GM18508 (cell line): ENCODE data around the gene GPSM1.

ENCODE experiments used
- ATAC-seq: cut with Tn5 transposase; IDR thresholded peaks from one replicate; pipeline ENCODE4 v1.9.1; 2021; ENCODE audit warnings: moderate number of reproducible peaks; ENCODE audit not compliant: insufficient read depth, unreplicated experiment

GPSM1 gene

DNA sequence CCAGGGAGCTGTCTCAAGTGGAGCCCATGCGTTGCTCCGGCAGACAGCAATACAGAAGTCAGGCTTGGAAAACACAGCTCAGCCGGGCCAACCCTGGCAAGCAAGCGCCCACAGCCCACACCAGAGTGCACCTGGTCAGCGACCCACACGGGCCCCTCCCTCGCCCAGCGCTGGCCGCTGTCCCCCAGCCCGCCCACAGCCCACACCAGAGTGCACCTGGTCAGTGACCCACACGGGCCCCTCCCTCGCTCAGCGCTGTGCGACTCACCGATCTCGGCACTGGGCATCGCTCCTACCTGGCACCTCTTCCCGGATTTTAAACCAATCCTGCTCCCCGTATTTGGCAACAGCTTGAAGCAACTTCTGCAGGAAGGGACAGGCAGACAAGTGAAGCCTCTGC is 59.9 kb downstream of the GPSM1 start:
- no peak for ATAC-seq

DNA sequence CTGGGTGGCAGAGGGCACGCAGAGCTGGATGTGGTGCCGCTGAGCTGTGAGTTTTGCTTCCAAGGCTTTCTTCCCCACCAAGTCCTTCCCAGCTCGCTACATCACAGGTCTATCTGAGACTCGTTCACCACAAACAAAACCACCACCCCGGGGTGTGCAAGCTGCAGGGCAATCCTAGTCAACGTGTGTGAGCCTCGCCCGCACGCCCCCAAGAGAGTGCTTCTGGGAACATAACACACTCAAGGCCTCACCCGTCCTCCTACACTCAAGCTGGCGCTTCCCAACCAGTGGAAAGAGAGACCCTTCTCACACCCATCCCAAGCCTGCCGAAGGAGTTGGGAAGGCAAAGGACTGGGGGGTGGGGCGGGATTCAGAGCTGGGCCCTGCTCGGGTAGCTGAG is 62.1 kb downstream of the GPSM1 start:
- ATAC-seq, result no peak

DNA sequence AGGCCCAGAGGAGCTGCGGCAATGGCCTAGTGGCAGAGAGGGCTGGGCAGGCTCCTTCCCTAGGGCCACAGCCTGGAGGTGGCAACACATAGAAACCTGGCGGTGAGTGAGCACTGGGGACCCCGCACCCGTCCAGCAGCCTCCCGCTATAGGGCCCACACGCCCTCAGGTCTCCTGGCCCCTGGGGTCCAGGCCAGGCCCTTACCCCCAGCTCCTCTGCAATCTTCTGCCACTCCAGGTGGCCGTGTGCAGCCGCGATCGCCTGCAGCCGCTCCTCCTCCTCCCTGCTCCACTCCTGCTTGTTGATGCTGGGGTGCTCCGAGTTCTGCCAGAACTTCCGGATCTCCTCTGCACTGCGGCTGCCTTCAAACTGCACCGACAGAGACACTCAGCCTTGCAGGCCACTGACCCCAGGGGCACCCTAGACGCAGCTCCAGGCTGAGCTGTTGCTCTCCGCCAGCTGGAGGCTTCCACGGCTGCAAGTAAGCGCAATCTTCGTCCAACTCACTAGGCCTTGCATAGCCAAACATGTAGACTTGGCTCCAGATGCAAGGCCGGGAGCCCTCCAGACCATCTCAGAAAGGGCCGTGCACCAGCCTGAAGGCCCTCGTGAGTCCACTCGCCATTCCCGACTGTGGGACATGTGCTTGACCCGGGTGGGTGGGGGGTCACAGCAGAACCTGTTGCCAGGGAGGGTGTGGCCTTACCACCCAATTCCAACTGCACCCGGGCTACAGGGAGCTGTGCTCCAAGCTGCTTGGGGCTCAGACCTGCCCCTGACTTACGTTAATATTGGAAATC is 64.6 kb downstream of the GPSM1 start:
- no peak for ATAC-seq

DNA sequence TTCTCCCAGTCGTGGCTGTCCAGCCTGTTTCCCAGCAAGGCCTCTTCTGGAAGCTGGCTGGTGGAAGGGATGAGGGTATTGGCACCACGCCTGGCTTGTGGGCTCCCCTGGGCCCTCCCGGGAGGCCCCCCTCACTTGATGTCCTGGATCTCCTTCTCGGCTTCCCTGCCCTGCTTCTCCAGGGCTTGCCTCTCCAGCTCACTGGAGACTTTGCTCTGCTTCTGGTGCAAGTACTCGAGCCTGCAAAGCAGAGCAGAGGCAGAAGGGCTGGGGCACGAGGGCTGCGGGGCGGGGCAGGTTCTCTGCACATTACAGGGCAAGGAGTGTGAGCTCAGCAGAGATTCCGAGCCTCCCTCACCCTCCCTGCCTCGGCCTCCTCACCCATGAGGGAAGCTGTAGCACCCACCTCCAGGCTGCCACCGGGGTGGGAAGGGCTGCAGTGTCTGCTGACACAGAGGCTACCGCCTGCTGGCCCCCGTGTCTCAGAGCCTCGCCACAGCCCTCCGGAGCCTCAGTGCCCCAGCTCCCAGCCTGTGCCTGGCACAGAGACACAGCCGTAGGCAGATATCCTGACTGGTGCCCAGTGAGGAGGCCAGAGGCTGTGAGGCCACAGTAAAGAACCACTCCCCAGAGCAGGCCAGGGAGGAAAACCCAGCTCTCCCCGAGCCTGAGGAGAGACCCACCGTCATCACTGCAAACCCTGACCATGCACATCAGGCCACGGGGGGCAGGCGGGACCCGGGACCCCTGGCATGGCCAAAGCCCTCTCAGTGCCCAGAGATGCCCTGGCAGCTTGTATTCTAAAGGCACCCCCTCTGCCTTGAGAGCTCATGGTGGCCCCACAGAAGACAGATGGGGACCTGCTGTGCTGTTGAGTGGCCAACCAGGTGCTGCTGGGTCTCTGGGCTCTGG is 65.5 kb downstream of the GPSM1 start:
- no peak for ATAC-seq

DNA sequence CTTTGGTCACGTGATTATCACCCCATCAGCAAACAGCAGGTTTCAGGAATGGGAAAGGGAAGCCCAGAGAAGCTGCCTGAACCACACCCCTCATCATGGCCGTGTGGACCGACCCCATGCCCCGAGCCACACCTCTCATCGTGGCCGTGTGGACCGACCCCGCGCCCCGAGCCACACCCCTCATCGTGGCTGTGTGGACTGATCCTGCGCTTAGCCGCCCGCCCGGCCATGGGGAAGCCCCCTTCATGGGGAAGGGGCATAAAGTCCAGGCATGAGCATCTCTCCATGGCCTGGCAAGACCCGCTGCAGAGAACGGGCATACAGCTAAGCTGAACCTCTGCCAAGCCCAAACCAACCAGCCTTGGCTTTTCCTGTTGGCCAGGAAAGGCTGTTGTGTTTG is 66.2 kb downstream of the GPSM1 start:
- ATAC-seq, result no peak

DNA sequence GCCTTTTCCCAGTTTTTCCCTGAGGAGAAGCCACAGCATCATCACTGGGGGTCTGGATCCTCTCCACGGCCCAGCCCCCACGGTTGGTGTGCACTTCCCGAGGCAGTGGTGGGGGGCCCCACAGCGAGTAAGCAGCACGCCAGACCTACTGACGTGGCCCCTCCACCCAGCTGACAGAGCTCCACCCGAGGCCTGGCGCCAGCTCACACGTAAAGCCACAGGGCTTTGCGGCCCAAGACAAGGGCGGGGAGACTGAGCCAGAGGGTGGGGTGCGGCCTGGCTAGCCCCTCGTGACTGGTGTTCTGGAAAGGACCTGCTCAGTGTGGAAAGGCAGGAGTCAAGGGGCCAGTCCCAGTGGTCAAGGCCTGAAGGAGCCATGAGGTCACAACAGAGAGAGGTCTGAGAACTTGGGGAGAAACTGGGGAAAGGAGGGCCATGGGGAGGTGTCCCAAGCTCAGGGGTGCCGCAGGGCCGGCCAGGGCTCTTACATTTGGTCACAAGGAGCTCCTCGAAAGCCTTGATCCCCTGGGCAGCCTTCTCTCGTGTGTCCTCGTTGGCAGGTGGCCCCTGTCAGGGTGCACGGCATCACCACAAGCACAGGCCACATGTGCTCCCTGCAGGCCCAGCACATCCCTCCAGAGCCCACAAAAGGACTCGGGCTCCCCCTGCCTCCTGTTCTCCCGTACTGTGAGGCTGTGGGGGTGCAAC is 67.1 kb downstream of the GPSM1 start:
- no peak for ATAC-seq

DNA sequence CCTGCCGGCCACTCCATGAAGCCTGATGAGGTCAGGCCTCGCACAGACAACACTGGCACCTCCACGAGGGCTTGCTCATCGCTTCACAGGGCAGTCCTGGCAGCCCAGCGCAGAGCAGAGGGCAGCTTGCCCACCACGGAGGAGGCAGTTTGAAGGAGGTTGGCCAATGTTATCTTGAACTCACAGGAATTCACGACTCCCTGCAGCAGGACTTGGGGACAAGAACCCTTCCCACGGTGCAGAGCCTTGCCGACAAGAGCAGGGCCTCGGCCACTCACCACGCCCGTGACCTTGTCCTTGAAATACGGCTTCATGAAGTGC is 67.6 kb downstream of the GPSM1 start:
- no peak for ATAC-seq

DNA sequence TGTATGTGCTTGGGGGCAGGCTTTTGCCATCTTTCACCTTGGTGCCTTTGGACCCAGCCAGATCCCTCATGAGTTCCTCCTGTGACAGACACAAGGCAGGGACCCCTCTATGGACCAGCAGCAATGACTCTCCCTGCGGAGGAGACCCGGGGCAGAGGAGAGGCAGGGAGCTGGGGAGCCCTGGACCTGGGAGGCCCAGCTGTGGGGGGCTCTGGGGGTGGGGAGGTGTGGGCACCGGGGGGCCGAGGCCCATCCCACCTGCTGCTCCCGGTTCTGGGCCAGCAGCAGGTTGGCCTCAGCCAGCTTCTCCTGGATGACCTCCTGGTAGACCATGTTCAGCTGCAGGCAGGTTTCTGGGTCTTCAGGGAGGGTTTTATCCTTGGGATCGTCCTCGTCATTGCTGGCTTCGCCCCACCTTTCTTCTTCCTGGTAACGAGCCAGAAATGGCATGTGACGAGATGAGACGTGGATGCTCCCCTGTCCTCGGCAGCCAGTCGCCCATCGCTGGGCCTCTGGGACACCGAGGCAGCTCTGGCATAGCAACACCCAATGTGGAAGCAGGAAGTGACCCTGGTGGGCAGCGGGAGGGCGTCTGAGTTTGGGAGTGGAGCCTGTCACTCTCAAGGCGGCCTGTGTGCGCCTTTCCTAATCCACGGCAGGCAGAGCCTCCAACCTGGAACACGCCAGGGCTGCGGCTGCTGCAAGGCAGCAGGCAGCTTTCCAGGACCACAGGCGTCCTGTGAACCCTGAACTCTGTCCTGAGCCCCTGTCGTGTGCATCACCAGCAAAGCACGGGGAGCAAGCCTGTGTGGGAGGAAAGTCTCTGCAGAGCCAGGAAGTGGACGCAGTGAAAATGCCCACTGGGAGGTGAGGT is 68.2 kb downstream of the GPSM1 start:
- ATAC-seq, result no peak

DNA sequence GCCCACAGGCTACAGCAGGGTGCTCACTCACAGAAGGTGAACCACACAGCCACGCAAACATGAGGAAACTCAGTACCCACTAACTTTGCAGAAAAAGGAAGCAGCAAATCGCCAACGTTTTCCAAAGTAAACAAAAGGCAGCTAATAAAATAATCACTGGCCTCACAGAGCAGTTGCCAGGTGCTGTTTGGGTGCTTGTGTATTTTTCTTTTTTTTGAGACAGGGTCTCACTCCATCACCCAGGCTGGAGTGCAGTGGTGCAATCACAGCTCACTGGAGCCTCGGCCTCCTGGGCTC is 68.8 kb downstream of the GPSM1 start:
- ATAC-seq, result no peak

DNA sequence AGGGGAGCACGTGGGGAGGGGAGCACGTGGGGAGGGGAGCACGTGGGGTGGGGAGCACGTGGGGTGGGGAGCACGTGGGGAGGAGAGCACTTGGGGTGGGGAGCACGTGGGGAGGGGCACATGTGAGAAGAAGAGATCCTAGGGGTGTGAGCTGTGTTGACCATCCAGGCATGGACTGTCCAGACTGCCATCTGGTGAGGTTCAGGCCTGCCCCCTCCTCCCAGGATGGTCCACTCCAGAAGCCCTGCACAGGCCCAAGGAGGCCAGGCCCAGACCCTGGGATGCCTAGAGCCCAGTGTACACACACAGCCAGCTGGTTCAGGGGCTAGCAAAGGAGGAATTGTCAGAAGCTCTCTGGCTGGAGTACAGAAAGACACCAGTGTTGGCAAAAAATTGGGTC is 70.3 kb downstream of the GPSM1 start:
- no peak for ATAC-seq

DNA sequence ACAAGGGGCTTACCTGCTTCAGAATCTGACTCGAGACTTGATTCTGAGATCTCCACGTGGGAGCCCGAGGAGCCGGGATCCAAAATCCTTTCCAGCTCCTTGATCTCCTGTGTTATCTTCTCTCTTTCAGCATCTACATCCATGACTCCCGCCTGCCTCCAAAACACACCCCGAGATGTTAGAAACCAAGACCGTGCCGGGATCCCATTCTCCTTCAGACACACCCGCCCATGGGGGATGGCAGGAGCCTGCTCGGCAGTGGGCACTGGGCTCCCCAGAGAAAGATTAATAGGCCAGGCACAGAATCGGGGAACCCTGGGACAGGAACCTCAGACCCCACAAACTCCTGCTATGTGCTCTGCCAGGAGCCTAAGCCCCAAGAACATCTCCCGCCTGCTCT is 70.9 kb downstream of the GPSM1 start:
- ATAC-seq, result no peak

DNA sequence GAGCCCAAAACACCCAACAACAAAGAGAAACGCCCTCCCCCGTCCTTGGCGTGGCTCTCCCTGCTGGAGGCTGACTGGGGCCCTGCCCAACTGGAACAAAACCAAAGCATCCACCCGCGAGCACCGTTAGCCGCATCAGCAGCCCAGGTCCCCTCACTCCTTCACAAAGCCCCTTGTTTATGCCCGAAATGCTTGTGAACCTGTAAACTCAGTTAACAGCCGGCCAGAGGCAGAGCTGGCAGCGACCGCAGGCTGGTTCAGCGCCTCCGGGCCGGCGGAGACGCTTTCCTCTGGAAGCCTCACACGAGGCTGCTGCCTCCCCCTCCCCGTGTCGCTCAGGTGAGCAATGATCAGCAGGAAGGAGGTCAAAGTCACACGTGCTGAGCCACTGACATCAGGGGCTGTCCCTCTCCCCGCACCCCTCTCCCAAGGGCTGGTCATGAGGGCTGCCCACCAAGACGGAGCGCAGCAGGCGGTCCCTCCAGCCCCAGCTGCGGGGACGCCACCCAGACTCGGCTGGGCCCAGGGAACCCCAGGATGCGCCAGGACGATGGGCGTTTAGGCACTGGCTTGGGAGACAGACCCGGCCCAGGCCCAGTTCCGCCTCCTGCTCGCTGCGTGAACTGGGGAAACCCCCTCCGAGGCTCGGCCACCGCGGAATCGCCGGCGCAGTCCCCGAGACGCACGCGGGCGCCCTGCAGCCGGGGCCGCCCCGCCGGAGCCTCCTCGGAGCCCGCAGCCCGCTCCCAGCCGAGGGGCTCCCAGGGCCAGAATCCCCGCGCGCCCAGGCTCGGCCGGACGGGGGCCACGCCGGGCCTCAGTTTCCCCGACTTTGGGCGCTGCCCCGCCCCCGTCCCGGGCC is 72.1 kb downstream of the GPSM1 start:
- ATAC-seq, result no peak

DNA sequence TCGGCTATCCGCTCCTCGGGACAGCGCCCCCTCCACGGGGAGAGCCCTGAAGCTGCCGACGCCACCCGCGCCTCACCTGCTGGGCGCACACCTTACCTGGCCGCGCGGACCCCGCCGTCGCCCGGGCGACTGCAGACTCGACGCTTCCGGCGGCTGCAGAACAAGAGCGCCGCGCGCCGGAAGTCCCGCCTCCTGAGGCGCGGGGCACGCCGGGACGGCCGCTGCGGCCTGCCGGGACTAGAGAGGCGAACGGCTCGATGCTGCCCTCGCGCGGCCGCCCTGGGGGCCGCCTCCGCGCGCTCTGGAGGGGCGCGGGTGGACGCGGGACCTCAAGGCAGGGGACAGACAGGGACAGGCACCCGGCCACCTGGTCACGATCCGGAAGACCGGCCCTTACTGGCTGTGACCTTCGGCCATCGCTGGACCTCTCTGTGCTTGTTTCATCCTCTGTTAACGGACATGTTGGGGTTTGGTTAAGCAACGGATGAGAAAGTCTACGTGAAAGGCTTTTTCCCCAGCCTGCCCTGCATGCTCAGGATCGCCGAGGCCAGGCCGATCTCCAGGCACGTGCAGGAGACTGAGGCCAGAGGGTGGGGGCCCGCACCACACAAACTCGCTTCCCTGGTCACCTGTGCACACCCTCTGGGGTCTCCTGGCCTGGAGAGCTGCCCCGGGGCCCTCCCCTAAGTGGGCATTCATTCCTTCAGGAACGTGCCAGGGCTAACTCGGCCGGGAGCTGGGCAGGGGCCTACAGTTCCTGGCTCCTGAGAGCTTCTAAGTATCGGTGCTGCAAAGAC is 72.9 kb downstream of the GPSM1 start, which contains the start of gene SNAPC4:
Gene SNAPC4, minus strand, starts transcription at position 133 of the 797 bp plus-strand sequence. CDS start 1,742 bp downstream, outside the sequence.
- ATAC-seq, result no peak

DNA sequence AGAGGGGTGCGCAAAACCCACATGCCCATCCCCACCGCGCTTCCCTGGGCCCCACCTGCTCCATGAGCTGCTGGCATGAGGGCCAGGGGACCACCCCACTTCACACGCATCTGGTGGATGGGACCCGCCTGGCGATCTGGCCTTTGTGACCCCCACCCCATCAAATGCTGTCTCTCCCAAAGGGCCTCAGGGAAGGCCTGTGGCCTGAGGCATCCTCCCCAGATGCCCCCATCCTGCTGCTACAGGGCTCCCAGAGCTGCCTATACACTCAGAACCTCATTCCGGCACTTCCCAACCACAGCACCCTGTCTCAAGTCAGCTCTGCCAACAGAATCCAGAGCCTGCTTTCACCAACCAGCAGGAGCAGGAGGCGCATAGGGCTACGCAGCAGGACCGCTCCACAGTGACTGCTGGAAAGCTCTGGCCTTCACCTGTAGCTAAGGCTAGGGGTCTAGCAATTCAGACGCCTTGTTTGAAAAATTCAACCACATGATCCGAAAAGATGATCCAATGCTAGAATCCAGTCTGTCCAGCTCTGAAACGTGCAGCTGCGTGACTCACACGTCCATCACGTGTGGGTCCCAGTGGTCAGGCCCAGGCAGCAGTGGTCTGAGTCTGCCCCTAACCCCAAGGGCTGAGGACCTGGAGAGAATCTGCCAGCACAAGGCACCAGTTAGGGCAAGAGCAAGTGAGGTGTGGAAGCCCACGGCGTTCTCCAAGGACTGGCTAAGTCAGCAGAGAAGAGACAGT is 74.0 kb downstream of the GPSM1 start:
- ATAC-seq, result no peak

DNA sequence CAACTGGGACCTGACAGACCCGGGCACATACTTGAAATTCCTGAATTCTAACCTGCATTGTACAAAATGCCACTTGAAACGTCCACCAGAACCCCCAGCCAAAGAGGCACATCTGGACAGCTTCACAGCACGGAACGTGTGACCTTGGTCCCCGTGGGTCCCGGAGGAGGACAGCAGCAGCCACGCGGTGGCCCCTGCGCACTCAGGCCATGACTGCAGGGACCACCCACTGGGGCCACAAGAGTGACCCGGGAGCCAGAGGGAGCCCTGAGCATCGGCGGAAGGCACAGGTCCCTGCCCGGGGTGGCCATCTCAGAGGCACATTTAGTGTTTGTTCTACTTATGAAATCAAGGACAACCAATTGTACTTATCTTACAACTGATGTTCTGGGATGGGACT is 74.7 kb downstream of the GPSM1 start:
- no peak for ATAC-seq

DNA sequence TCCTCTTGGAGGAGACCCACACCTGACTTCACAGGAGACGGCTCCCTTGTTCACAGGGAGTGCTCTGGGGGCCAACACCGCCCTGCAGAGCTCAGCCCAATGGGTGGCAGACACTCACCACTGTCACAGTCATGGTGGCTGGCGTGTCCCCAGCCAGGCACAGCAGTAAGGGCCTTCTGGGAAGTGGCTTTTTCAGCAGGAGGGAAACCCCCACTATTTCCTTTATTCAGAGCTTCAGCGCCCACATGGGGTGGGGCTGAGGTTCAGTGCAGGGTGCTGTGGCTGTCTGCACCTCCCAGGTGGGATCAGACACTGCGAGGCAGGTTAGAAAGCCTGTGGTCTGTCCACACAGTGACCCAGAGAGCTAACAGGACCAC is 76.2 kb downstream of the GPSM1 start:
- no peak for ATAC-seq

DNA sequence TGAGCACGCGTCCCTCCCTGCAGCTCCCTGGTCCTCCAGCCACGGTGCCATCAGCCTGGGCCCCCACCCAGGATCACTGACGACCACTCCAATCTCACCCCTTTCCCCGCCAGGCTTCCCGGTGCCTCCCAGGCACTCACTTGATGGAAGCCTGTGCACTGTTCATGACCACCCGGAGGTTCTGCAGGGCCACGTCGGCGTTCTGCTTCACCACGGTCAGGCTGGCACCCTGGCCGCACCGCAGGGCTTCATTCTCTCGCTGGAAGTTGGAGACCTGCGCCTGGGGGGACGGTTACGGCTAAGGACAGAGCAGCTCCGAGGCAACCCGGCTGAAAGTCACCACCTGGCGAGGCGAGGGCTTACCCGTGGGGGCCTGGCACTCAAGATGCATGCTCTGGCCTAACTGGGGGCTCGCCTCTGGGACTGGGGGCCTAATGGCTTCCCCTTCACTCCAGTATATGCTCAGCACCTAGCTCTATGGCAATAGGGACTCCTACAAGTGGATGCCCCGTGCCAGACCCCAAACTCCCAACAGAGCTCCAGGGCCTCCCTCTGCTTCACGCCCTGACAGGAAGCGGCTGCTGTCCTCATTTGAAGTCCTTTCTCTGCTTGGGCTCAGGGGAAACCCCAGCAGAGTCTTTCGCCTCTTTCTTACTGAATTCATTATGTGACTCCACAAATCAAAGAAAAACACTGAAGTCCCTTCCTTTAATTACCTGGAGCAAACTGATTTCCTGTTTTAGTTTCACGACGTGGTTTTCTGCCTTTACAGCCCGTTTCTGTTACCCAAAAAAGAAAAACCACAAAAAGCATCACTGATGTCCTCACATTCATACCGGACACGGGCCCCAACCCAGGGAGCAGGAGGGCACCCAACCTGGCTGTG is 76.8 kb downstream of the GPSM1 start:
- no peak for ATAC-seq
